Body of pancreas (tissue), 4 donors: ENCODE results near the gene MUC5AC.

Source experiments
- CTCF ChIP-seq, 7 experiments: fragments of 450-650 bp in 4 of 7; fragments of 200-600 bp in 3 of 7; sonication (generic) in 3 of 7; IDR thresholded peaks; one replicate each; pipeline ENCODE4 v1.5.1; 2016 to 2019; ENCODE audit warnings: antibody characterized with exemption in 7 of 7
- POLR2A ChIP-seq, 3 donors: fragments of 450-650 bp; IDR thresholded peaks; one replicate each; pipeline ENCODE4 v1.6.1; 2016; ENCODE audit warnings: antibody characterized with exemption in 3 of 3, mild to moderate bottlenecking in 2 of 3

GRCh38 chr11:1109101-1109917 lies 48.4 kb upstream of the MUC5AC start:
- TF ChIP-seq CTCF (IDR thresholded peaks at IDR 0.05) (no peak), POLR2A (IDR thresholded peaks at IDR 0.05) (no peak)
